ENCODE measurements around the gene BMP7. TPM values are rescaled to one million over a fixed set of nuclear protein-coding genes. Genes with fewer than 3 reads are reported as not detected.

BMP7 gene
- total and polyA plus RNA-seq, 2 of the 8 experiments (the other 6 are each of a cell fraction or from before 2014, with no cell fraction given), result 9.2 to 14.7 TPM

GRCh38 chr20:57265336-57265996 lies 975 bp downstream of the BMP7 start (continued):
- TF ChIP-seq EZH2 (IDR thresholded peaks at IDR 0.05; ENCODE audit: low read depth, low read length, severe bottlenecking), result peak; percentile 88
- TF ChIP-seq PHF8 (conservative IDR thresholded peaks at IDR 0.05; ENCODE audit: low read depth, low read length), result 0 out of 2 replicates have a peak, but pooled peaks have one; percentile 22

Measured in H1 (cell line).